T-helper 2 cell (primary cell): Measurements from ENCODE around the gene AGAP5.

Source experiments
- DNase-seq, 5 experiments: peaks; one replicate each; pipeline versions ENCODE4 v3.0.0 to v3.0.0-alpha.2; 2012 to 2022

The AGAP5 gene

DNA sequence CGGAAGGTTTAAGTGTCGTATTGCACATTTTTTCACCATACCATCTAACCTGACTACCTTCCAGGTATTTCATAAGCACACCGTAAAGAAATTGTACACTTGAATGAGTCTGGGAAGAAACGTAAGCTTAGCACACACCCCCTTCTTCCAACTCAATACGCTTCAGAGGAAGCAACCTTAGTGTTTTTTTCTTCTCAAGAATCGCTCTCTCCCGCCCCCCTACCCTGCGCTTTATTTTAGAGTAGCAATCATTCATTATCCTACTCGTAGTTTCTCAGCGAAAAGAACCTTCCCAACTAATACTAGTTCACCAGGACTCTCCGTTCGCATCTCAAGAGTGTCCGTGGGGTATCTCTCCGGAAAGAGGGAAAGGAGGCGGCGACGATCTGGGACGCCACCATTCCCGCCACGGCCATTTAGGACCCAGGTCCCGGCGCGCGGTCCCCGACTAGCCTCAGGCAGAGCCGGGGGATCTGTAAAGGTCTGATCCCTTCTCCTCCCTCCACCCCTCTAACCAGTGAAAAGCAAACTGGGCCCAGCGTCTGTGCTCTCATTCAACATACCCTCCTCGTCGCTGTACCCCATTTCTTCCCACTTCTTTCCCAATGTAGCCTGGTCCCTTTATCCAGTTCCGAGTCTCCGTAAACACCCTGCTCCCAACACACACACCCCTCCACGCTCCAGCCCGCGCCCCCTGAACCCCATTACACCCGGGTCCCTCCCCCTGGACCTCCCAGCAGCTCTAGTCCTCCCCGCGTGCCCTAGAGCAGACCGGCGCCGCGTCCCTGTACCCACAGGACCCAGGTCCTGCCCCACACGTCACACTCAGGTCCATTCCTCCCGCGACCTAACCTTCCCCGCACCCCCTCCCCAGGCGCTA is 72.7 kb downstream of the AGAP5 start:
- DNase-seq, result peak in 1 of 5 experiments; percentile 32
